ENCODE data around the gene DDX39B. TPM values are rescaled to one million over a fixed set of nuclear protein-coding genes. Genes with fewer than 3 reads are reported as not detected.

The DDX39B gene
- total RNA-seq, 4 donors from 2014 or later: 107 to 198 (median 144) TPM

DNA sequence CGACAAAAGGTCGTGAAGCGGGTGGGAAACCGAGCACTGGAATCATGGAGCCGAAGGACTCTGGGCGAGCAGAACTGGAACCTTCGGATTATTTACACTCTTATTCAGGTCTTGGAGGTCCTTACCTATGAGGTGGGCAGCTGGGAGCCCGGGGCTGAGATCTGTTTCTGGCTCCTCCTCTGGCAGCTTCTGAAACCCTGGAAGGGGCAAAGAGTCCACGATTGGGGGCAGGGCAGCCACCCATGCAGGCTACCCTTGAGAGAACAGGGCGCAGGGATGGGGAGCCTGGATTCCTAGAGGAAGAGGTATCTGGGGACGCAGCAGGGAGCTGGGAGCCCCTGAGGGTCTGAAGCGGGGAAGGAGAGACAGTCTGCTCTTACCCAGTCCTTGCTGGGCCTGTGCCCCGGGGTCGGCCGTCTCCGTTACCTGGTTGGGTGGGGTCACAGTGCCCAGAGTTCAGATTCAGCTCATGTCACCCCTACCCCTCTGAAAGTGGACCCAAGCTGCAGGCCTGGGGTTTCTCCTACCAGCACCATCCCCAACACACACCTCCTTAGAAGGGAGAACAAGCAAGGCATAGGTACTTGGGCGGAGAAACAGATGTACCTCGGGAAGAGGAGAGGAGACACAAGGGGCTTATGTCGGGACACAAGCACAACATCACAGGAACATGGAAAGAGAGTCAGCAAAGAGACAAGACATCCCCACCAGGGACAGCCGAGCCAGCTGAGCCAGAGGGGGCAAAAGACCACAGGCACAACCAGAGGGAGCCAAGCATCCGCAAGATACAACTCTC is 39.8 kb upstream of the DDX39B start:
- Histone ChIP-seq H3K36me3 (no peaks in the 10 kb centered on the region), H3K4me3 (peak overlapping the region; percentile 67 to 96 (median 90)), H3K4me1 (peaks cover 0 to 5% of the 10 kb centered on the region in 2 donors), H3K27ac (peak overlapping the region; percentile 74 to 84 (median 77)), H3K27me3 (no peaks in the 10 kb centered on the region), H3K9me3 (no peaks in the 10 kb centered on the region)
- in situ Hi-C loops (cut with MboI; ENCODE audit: low sequenced_read_pairs in 4 of 4) (no loop called here), intact Hi-C loops (cut with DNase I; ENCODE audit: low total_unique reads) (loop anchor here (1.0 kb wide), 2 partner anchors 17 to 35 kb away; partner anchors contain the start of gene ATP6V1G2)
- DNase-seq: no peak
- TF ChIP-seq, protein P1, sequence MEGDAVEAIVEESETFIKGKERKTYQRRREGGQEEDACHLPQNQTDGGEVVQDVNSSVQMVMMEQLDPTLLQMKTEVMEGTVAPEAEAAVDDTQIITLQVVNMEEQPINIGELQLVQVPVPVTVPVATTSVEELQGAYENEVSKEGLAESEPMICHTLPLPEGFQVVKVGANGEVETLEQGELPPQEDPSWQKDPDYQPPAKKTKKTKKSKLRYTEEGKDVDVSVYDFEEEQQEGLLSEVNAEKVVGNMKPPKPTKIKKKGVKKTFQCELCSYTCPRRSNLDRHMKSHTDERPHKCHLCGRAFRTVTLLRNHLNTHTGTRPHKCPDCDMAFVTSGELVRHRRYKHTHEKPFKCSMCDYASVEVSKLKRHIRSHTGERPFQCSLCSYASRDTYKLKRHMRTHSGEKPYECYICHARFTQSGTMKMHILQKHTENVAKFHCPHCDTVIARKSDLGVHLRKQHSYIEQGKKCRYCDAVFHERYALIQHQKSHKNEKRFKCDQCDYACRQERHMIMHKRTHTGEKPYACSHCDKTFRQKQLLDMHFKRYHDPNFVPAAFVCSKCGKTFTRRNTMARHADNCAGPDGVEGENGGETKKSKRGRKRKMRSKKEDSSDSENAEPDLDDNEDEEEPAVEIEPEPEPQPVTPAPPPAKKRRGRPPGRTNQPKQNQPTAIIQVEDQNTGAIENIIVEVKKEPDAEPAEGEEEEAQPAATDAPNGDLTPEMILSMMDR (IDR thresholded peaks at IDR 0.05 in 4 of 5, conservative IDR thresholded peaks at IDR 0.05 in 1 of 5): no peak
- no peak for TF ChIP-seq POLR2A (IDR thresholded peaks at IDR 0.05)
- peak; percentile 9 to 18 for ATAC-seq

DNA sequence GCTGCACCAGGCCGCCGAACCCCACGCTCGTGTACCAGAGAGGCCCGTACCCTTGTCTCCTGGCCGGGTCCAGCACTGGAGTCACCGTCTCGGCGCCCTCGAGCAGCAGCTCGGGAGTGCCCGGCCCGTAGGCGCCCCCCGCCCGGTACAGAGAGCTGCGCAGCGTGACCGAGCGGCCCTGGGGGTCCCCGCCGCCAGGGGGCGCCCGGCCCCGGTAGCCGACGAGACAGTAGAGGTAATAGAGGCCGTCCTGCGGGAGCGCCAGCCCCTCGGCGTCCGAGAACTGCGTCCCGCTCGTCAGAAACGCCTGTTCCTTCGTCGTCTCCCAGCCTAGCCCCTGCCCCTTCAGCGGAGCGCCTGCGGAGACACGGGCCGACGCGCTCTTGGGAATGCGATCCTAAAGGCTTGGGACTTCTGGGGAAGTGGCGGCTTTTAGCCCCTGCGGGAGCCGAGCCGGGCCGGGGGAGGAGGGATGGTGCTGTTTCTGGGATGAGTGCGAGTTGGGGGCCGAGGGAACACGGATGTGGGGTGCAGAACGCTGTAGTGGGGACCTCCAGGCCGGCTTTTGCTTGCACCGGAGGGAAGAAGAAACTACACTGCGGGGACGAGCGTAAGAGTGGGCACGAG is 39.1 kb upstream of the DDX39B start:
- Histone ChIP-seq H3K36me3 (no peaks in the 10 kb centered on the region), H3K4me3 (peak overlapping the region; percentile 67 to 96 (median 90)), H3K9me3 (no peaks in the 10 kb centered on the region), H3K27ac (peak overlapping the region; percentile 74 to 84 (median 77)), H3K4me1 (peaks cover 0 to 5% of the 10 kb centered on the region in 2 donors), H3K27me3 (no peaks in the 10 kb centered on the region)
- TF ChIP-seq, protein P1 (IDR thresholded peaks at IDR 0.05 in 4 of 5, conservative IDR thresholded peaks at IDR 0.05 in 1 of 5): peak; percentile 94 to 98 (median 96)
- TF ChIP-seq POLR2A (IDR thresholded peaks at IDR 0.05): peak in 1 of 2 donors; percentile 22
- peak; percentile 66 to 77 for DNase-seq
- ATAC-seq: peak; percentile 92 to 95
- intact Hi-C loops (cut with DNase I; ENCODE audit: low total_unique reads) (loop anchor here (1.0 kb wide), 2 partner anchors 17 to 35 kb away; partner anchors contain the start of gene ATP6V1G2), in situ Hi-C loops (cut with MboI; ENCODE audit: low sequenced_read_pairs in 4 of 4) (no loop called here)

DNA sequence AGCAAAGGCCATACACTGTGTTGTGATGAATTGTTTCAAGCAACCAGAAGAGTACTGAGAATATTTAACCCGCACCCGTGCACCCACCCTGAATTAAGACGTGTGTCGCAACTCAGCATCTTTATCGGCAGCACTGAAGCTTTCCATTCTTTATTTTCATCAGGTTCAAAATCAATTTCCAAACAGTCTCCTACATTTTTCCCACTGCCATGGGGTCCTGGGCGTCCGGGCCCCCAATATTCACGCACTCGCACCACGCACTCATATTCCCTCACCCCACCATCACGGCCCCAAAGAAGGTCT is 38.6 kb upstream of the DDX39B start:
- intact Hi-C loops (cut with DNase I; ENCODE audit: low total_unique reads) (no loop called here), in situ Hi-C loops (cut with MboI; ENCODE audit: low sequenced_read_pairs in 4 of 4) (no loop called here)
- H3K4me3 ChIP-seq: peak overlapping the region; percentile 67 to 96 (median 90)
- H3K36me3 ChIP-seq: no peaks in the 10 kb centered on the region
- H3K9me3 ChIP-seq: no peaks in the 10 kb centered on the region
- no peak for TF ChIP-seq POLR2A (IDR thresholded peaks at IDR 0.05)
- TF ChIP-seq, protein P1 (IDR thresholded peaks at IDR 0.05 in 4 of 5, conservative IDR thresholded peaks at IDR 0.05 in 1 of 5): no peak
- peaks cover 0 to 5% of the 10 kb centered on the region in 2 donors for H3K4me1 ChIP-seq
- ATAC-seq (no peak), DNase-seq (no peak)
- H3K27me3 ChIP-seq: no peaks in the 10 kb centered on the region
- H3K27ac ChIP-seq: peak overlapping the region; percentile 74 to 84 (median 77)

DNA sequence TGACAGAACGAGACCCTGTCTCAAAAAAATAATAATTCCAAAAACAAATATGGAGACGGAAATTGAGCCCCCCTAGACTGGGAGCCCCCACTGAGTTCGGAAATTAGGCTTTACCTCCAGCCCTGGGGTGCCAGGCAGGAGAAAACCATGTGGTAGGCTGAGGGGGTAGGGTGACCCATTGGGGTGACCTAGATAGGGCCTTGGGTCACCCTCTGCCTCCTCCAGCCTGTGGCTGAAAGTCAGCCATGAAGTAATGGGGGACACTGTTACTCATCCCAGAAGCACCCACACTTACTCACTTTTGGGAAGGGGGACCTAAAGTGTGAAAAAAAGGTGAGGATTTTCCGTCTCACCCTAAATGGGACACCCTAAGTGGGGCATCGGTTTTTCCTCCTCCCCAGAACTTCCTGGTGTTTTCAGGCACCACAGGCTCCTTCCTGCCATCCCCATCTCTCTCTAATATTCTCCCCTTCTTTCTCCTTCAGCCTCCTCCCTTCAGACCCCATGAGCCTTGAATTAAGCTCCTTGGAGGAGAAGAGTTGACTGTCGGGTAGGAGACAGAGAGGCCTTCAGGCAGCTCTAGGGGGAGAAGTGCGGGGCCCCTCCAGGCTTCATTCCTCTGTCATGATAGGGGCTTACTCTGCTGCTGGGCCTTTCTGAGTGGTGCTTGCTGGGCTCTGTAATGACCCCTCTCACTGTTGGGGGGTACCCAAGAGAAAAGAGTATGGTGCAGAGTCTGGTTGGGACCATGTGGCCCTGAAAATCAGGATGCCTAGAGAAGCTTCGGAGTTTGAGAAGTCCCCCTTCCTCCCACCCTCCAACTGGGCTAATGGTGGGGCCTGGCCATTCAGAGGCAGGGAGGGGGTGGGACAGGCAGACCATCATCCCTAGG is 38.0 kb upstream of the DDX39B start:
- ATAC-seq (no peak), DNase-seq (no peak)
- Histone ChIP-seq H3K27me3 (no peaks in the 10 kb centered on the region), H3K36me3 (no peaks in the 10 kb centered on the region), H3K9me3 (no peaks in the 10 kb centered on the region), H3K27ac (no peak overlapping the region), H3K4me3 (no peak overlapping the region), H3K4me1 (peaks cover 0 to 5% of the 10 kb centered on the region in 2 donors)
- TF ChIP-seq, protein P1 (IDR thresholded peaks at IDR 0.05 in 4 of 5, conservative IDR thresholded peaks at IDR 0.05 in 1 of 5): no peak
- no peak for TF ChIP-seq POLR2A (IDR thresholded peaks at IDR 0.05)
- in situ Hi-C loops (cut with MboI; ENCODE audit: low sequenced_read_pairs in 4 of 4): no loop called here
- intact Hi-C loops (cut with DNase I; ENCODE audit: low total_unique reads): no loop called here

Measured in gastrocnemius medialis (tissue), 4 donors.